AG10803 (cell line): ENCODE data around the gene FBXW5.

Experiments
- DNase-seq: peaks from one replicate; pipeline ENCODE4 v3.0.0; 2010; ENCODE audit warnings: low read depth
- H3K4me3 ChIP-seq: 2 replicates; pipeline ENCODE4 v1.5.1; 2011; ENCODE audit warnings: mild to moderate bottlenecking, low read length, control low read depth
- CTCF ChIP-seq: conservative IDR thresholded peaks from 2 replicates; pipeline ENCODE4 v1.5.1; 2011; ENCODE audit warnings: mild to moderate bottlenecking, low read length, control low read depth, inconsistent platforms

The FBXW5 gene

GRCh38 chr9:136900988-136901515 is 43.5 kb downstream of the FBXW5 start:
- no peak for DNase-seq
- TF ChIP-seq CTCF = no peak
- no peak overlapping the region for H3K4me3 ChIP-seq

- DNase-seq = no peak
- TF ChIP-seq CTCF = no peak
- no peak overlapping the region for H3K4me3 ChIP-seq
Observed at GRCh38 chr9:136900556-136900955, 44.0 kb downstream of the FBXW5 start.

GRCh38 chr9:136899196-136899595 is 45.3 kb downstream of the FBXW5 start:
- H3K4me3 ChIP-seq = no peak overlapping the region
- DNase-seq = no peak
- TF ChIP-seq CTCF = no peak

GRCh38 chr9:136898483-136899100 is 45.9 kb downstream of the FBXW5 start:
- H3K4me3 ChIP-seq = no peak overlapping the region
- TF ChIP-seq CTCF = no peak
- no peak for DNase-seq

GRCh38 chr9:136896027-136896426 is 48.5 kb downstream of the FBXW5 start:
- TF ChIP-seq CTCF = no peak
- no peak for DNase-seq
- H3K4me3 ChIP-seq = no peak overlapping the region

- H3K4me3 ChIP-seq = no peak overlapping the region
- no peak for TF ChIP-seq CTCF
- no peak for DNase-seq
Observed at GRCh38 chr9:136890661-136891060, 53.9 kb downstream of the FBXW5 start.
